Effector CD4-positive, alpha-beta T cell (primary cell): ENCODE results near the gene ING1.
A peak's percentile ranks its signal among the peaks of the same experiment; 100 is the strongest.
"Not testable (repeated sequence)": the region's sequence is repeated elsewhere in the genome, so short reads cannot be mapped to it uniquely, and the experiment has no call there.

Experiments used
- DNase-seq: peaks from one replicate; pipeline ENCODE4 v3.0.0-alpha.2; 2020

Gene ING1

GRCh38 chr13:110695774-110696173 lies 17.7 kb upstream of the ING1 start:
- DNase-seq, result not testable (repeated sequence)

GRCh38 chr13:110696776-110697175 lies 16.7 kb upstream of the ING1 start:
- no peak for DNase-seq

GRCh38 chr13:110697842-110698241 lies 15.7 kb upstream of the ING1 start:
- no peak for DNase-seq

- DNase-seq, result no peak
These were observed 14.8 kb upstream of the ING1 start for GRCh38 chr13:110698689-110699088.

- DNase-seq, result no peak
These were observed 14.1 kb upstream of the ING1 start for GRCh38 chr13:110699148-110700145.

- DNase-seq, result no peak
These were observed 13.3 kb upstream of the ING1 start for GRCh38 chr13:110700186-110700585.

GRCh38 chr13:110700641-110701040 lies 12.9 kb upstream of the ING1 start:
- DNase-seq, result no peak

- DNase-seq, result not testable (repeated sequence)
These were observed 12.4 kb upstream of the ING1 start for GRCh38 chr13:110701061-110701460.

- no peak for DNase-seq
These were observed 11.4 kb upstream of the ING1 start for GRCh38 chr13:110702089-110702488.

GRCh38 chr13:110702591-110703526 lies 10.6 kb upstream of the ING1 start:
- DNase-seq, result no peak

GRCh38 chr13:110705356-110705825 lies 8.1 kb upstream of the ING1 start:
- DNase-seq, result no peak

GRCh38 chr13:110705826-110706569 lies 7.5 kb upstream of the ING1 start, which contains the start of gene CARS2:
TSS of gene CARS2 (minus strand) at chr13:110706116. CDS start at chr13:110706093, 23 bp downstream.
- peak; percentile 85 for DNase-seq

GRCh38 chr13:110706570-110707372 lies 6.7 kb upstream of the ING1 start:
- no peak for DNase-seq

- DNase-seq, result peak; percentile 81
These were observed 1.2 kb upstream of the ING1 start for GRCh38 chr13:110712081-110712848.

GRCh38 chr13:110712849-110713641 lies 455 bp upstream of the ING1 start:
- peak; percentile 98 for DNase-seq

- DNase-seq, result peak; percentile 74
These were observed 689 bp downstream of the ING1 start for GRCh38 chr13:110713981-110714796.

GRCh38 chr13:110714797-110715394 lies 1.4 kb downstream of the ING1 start:
- DNase-seq, result peak; percentile 33
